T-helper 2 cell treated with Interferon-gamma antibody and Interleukin-4, amounts not matched to agents 100 ng/mL and 5 ng/mL, for 36 hours (primary cell): ENCODE data around the gene RPGRIP1. TPM values are rescaled to one million over a fixed set of nuclear protein-coding genes. Genes with fewer than 3 reads are reported as not detected.
"Not testable (repeated sequence)": the region's sequence is repeated elsewhere in the genome, so short reads cannot be mapped to it uniquely, and the experiment has no call there.

Source experiments
- intact Hi-C: fragments of 100-400 bp; cut with micrococcal nuclease; formaldehyde crosslinking; loops from one replicate; pipeline ENCODE4 v1.15.1; 2023
- total RNA-seq: library from RNA; stranded (reverse); gene quantifications from 2 replicates; pipeline ENCODE4 v1.2.3, GENCODE V29; 2022

The RPGRIP1 gene
- total RNA-seq, 1 donor from 2014 or later = not detected

GRCh38 chr14:21258005-21258888 lies 21.6 kb upstream of the RPGRIP1 start:
- intact Hi-C loops = no loop called here

DNA sequence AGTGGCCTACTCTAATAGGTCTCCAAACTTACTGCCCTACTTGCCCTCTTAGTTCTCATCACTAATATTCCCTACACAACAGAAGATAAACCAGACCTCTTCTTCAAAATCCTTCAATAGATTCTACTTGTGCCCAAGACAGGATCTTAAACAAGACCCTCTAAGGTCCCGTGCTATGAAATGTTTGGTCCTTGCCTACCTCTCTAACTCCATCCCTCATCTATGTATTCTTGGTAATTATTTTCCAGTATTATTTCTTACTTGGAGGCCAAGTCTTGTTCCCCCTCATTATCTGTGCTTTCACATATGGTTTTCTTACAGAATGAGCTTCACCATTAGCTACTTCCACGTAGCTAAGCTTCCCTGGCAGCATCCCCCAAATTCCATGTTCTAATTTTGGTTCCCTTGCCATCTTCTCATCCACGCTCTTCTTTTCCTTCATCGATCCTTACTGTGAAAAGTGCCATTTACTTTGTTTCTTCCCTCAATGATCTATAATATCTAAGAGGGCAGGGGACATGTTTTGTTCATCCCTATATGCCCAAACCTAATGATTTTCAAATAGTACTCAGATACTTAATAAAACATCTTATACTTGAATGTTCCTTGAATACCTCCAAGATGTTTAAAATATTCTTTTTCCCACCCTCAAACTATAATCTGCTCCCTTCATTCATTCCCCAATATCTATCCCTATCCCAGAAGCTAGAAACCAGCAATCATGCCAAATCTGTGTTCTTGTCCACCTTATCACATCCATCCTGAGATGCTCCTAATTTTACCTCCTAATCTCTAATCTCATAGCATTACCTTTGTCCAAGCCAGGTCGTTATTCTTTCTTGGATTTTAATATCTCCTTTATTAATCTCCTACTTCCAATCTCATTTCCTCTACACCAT lies 20.7 kb upstream of the RPGRIP1 start:
- intact Hi-C loops = no loop called here

DNA sequence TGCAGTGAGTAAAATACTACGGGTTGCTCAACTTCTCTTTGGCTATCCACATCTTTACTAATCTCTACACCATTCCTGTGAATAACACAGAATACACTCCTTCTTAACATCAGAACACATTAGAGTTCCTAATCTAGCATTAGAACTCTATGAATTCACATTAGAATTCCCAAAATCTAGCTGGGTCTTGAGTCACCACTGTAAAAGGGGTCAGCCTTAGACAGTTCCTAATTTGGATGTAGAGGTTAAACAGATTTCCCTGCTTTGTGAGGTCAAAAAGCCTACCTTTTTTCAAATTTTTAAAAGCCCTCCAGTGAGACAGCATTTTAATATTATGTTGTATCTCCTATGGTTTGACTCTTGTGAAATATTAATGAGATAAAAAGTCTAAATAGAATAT lies 18.1 kb upstream of the RPGRIP1 start:
- intact Hi-C loops = no loop called here

- intact Hi-C loops = no loop called here
These were observed 17.5 kb upstream of the RPGRIP1 start for GRCh38 chr14:21262410-21262809.

GRCh38 chr14:21263284-21264024 lies 16.4 kb upstream of the RPGRIP1 start:
- intact Hi-C loops = no loop called here

DNA sequence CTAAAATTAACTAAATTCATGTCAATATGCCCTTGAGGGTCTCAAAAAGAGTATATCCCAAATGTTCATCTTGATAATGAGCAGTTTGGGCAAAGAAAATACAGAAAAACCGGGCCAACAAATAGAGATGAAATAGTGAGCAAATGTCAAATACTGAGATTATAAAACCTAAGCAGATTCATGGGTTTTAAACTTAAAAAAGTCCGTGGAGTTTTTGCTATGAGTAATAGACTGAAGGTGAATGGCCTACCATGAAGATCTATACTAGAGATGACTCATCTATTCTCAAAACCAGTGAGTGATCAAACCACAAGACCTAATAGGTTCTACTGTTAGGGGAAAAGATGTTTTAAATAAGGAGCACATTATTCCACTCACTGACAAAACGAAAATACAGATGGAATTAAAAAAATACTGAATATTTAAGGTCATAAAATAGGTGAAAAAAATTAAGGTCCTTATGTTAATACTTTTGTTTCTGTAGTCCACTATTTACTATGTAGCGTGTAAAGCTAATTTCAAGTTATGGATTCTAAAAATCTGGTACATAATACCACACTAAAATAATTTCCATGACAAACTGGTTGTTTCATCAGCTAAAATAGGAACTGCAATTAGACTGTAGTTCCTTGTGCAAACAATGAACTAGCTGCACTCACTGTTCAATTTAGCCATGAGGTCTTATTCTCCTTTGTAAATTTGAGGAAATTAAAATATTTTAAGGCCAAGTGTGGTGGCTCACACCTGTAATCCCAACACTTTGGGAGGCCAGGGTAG lies 15.7 kb upstream of the RPGRIP1 start:
- intact Hi-C loops = no loop called here

DNA sequence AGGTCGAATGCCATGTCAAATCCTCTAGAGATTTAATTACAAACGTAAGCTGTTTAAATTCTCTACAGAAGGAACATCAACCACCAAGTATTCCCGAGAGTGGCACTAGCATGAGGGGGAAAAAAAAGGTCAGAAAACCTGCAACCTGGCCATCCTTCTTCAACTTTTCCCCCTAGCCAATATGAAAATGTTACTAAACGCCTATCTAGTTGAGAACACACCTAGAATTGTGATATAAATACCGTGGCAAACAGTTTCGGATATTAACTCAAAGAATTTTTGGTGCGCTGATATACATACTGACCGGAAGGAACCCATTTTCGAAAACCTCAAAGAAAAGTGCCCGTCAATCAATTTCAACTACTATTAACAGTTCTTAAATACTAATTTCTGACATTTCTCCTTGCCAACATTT lies 12.4 kb upstream of the RPGRIP1 start:
- intact Hi-C loops = loop anchor here (5.0 kb wide), 1 partner anchor 805 kb away; the partner anchor contains the start of gene PIP4P1

GRCh38 chr14:21267886-21268616 lies 11.8 kb upstream of the RPGRIP1 start:
- intact Hi-C loops = loop anchor here (5.0 kb wide), 1 partner anchor 806 kb away; the partner anchor contains the start of gene PIP4P1

DNA sequence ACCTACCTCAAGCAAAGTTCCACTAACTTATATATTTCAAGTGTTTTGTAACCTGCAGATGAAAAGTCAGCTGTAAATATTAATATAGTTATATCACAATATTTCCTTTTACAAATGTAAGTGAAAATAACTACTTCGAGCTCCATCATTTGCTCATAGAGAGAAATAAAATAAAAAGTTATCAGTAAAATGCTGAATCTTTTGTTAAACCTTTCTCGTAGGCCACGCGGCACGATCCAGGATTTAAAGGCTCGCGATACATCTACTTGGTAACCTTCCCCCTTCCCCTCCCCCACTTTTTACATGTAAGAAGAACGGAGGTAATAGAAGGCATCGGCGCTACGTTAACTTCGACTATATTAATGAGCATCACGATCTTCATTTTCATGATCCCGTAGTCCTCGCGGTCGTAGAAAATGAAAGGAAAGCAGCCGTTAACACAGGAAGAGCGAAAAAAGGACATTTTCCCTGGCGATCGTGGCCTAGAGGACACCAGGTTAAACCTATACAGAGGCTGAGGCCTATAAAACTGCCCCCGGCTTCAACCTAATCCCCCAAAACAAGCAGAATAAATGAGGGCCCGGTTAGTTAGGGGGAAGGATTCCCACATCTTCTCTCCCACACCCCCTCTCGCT lies 11.1 kb upstream of the RPGRIP1 start:
- intact Hi-C loops = loop anchor here (1.0 to 5.0 kb wide), 9 partner anchors 39 to 806 kb away; partner anchors contain the start of genes CHD8, METTL3, PIP4P1 and SUPT16H

- intact Hi-C loops = loop anchor here (1.0 to 5.0 kb wide), 9 partner anchors 39 to 807 kb away; partner anchors contain the start of genes CHD8, METTL3, PIP4P1 and SUPT16H
These were observed 10.4 kb upstream of the RPGRIP1 start, which contains the start of gene HNRNPC for GRCh38 chr14:21269252-21270046. Gene HNRNPC, minus strand, starts transcription at chr14:21269442. Its CDS starts 35,249 bp downstream, at chr14:21234193.

- intact Hi-C loops = not testable (repeated sequence)
These were observed 7.2 kb upstream of the RPGRIP1 start for GRCh38 chr14:21272661-21273060.

GRCh38 chr14:21275261-21275858 lies 4.5 kb upstream of the RPGRIP1 start:
- intact Hi-C loops = no loop called here

GRCh38 chr14:21278632-21279031 lies 1.3 kb upstream of the RPGRIP1 start:
- intact Hi-C loops = no loop called here

DNA sequence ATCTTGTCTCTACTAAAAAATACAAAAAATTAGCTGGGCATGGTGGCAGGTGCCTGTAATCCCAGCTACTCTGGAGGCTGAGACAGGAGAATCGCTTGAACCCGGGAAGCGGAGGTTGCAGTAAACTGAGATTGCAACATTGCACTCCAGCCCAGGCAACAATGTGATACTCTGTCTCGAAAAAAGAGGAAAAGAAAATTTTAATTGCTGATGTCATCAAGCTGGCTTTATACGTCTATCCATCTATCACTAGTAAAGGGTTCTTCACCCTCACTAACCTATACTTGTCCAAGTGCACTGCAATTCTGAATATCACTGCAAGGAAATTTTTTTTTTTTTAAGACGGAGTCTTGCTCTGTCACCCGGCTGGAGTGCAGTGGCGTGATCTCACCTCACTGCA lies 2.0 kb downstream of the RPGRIP1 start:
- intact Hi-C loops = not testable (repeated sequence)

- intact Hi-C loops = not testable (repeated sequence)
These were observed 6.6 kb downstream of the RPGRIP1 start for GRCh38 chr14:21286516-21286915.

DNA sequence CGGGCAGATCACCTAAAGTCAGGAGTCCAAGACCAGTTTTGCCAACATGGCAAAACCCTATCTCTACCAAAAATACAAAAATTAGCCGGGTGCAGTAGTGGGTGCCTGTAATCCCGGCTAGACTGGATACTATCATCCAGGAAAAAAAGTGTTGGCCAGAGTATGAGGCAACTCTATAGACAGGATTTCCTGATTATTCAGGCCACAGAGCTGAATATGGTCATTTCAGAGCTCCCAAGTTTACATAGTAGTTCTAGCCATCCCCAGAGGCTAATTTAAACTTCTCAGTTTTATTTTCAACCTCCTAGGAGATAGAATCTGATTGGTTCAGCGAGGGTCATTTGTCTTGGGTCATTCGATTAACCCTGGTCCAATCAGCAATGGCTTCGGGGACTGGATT lies 7.3 kb downstream of the RPGRIP1 start:
- intact Hi-C loops = no loop called here

DNA sequence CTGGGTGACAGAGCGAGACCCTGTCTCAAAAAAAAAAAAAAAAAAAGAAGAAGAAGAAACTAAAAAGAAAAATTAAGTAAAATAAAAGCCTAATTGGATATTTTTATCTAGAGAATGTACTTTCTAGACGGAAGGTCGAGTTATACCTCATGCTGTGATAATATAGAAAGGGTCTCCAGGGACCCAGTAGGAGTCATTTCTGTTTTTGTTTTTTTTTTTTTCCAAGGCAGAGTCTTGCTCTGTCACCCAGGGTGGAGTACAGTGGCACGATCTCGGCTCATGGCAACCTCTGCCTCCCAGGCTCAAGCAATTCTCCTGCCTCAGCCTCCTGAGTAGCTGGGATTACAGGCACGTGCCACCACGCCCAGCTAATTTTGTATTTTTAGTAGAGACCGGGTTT lies 14.1 kb downstream of the RPGRIP1 start:
- intact Hi-C loops = not testable (repeated sequence)

DNA sequence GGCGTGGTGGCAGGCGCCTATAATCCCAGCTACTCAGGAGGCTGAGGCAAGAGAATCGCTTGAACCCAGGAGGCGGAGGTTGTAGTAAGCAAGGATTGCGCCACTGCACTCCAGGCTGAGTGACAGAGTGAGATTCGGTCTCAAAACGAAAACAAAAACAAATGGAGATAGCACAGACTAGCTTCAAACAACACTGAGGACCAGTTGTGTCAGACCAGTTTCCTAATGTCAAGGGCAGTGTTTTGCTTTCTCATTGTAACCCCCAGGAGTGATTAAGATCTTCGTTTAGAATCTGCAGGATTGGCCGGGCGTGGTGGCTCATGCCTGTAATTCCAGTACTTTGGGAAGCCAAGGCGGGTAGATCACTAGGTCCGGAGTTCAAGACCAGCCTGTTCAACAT lies 18.5 kb downstream of the RPGRIP1 start:
- intact Hi-C loops = no loop called here
